Tibial nerve (tissue), 3 donors: ENCODE data around the gene IQCM.

Experiments
- CTCF ChIP-seq, 5 experiments: fragments of 200-600 bp in 3 of 5; fragments of 450-650 bp in 2 of 5; sonication (generic) in 3 of 5; IDR thresholded peaks; one replicate each; pipeline ENCODE4 v1.5.1; 2016 to 2019; ENCODE audit warnings: antibody characterized with exemption in 5 of 5, mild to moderate bottlenecking in 3 of 5, moderate library complexity in 2 of 5
- POLR2A ChIP-seq, 2 donors: fragments of 450-650 bp; IDR thresholded peaks; one replicate each; pipeline ENCODE4 v1.6.1; 2017; ENCODE audit warnings: antibody characterized with exemption in 2 of 2, mild to moderate bottlenecking in 2 of 2, moderate library complexity in 2 of 2

- TF ChIP-seq CTCF (IDR thresholded peaks at IDR 0.05) = no peak
- TF ChIP-seq POLR2A (IDR thresholded peaks at IDR 0.05) = no peak
These were observed 87.2 kb downstream of the IQCM start for GRCh38 chr4:149728444-149728843.
